Measurements from ENCODE around the gene FAM170B. TPM values are rescaled to one million over a fixed set of nuclear protein-coding genes. Genes with fewer than 3 reads are reported as not detected.

The FAM170B gene
- total and polyA plus RNA-seq, 10 donors, result 0.05 to 0.06 TPM; not detected in 8

DNA sequence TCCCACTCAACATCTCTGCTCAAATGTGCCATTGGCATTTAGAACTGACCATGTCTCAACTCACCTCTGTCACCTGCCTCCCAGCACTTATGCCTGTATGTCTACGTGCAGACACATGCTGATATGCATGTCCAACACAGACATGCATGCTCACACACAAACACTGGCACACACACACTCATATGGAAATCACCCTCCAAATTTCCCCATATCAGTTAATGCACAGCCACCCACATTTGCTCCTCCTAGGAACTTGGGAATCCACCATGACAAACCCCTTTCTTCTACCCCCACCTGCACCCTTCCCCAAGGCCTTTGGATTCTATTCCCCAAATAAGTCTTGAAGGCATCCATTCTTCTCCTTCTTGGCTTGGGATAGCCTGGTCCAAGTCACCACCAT is 4.4 kb downstream of the FAM170B start:
- H3K4me3 ChIP-seq, result no peak overlapping the region
- 86 to 93% (median 88%) methylated on average over 1 of the region's 1 CpG for WGBS, 5 donors
- intact Hi-C loops (cut with DNase I; ENCODE audit: low total_unique reads), result no loop called here
- no peak for DNase-seq
- no peak overlapping the region for H3K27ac ChIP-seq
- H3K27me3 ChIP-seq (replicated peaks in 1 of 7), result peaks cover 0 to 17% (median 0%) of the 10 kb centered on the region in 7 donors
- TF ChIP-seq POLR2AphosphoS5 (IDR thresholded peaks at IDR 0.05) (no peak), POLR2A (IDR thresholded peaks at IDR 0.05) (no peak)
- TF ChIP-seq, protein P1, sequence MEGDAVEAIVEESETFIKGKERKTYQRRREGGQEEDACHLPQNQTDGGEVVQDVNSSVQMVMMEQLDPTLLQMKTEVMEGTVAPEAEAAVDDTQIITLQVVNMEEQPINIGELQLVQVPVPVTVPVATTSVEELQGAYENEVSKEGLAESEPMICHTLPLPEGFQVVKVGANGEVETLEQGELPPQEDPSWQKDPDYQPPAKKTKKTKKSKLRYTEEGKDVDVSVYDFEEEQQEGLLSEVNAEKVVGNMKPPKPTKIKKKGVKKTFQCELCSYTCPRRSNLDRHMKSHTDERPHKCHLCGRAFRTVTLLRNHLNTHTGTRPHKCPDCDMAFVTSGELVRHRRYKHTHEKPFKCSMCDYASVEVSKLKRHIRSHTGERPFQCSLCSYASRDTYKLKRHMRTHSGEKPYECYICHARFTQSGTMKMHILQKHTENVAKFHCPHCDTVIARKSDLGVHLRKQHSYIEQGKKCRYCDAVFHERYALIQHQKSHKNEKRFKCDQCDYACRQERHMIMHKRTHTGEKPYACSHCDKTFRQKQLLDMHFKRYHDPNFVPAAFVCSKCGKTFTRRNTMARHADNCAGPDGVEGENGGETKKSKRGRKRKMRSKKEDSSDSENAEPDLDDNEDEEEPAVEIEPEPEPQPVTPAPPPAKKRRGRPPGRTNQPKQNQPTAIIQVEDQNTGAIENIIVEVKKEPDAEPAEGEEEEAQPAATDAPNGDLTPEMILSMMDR (IDR thresholded peaks at IDR 0.05 in 8 of 11, conservative IDR thresholded peaks at IDR 0.05 in 3 of 11), result no peak
- no peaks in the 10 kb centered on the region for H3K36me3 ChIP-seq
- peaks cover 0 to under 1% (median 0%) of the 10 kb centered on the region in 6 donors for H3K4me1 ChIP-seq
- H3K9me3 ChIP-seq, result no peaks in the 10 kb centered on the region

DNA sequence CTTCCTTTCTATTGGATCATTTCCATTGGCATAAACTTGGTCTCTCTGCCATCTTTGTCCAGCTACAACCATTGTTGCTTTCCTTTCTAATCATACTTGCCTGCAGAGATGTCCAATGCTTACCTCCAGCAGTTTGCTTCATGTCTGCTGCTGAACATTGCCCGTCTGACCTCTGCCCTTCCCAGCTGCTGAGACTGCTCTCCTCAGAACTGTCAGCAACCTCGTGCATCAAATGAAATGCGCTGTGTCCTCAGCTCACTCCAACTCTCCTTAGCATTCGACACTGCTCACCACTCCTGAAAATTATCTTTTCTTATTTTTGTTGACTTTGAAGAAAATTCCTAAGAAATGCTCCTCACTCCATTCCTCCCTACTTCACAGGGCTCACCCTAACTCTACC is 5.0 kb downstream of the FAM170B start:
- WGBS, 5 donors, result 80 to 87% (median 83%) methylated on average over 4 of the region's 4 CpGs
- Histone ChIP-seq H3K4me3 (no peak overlapping the region), H3K27ac (no peak overlapping the region), H3K27me3 (replicated peaks in 1 of 7) (peaks cover 0 to 16% (median 0%) of the 10 kb centered on the region in 7 donors), H3K36me3 (no peaks in the 10 kb centered on the region), H3K4me1 (no peaks in the 10 kb centered on the region), H3K9me3 (no peaks in the 10 kb centered on the region)
- intact Hi-C loops (cut with DNase I; ENCODE audit: low total_unique reads), result no loop called here
- TF ChIP-seq POLR2AphosphoS5 (IDR thresholded peaks at IDR 0.05) (no peak), POLR2A (IDR thresholded peaks at IDR 0.05) (no peak)
- TF ChIP-seq, protein P1 (IDR thresholded peaks at IDR 0.05 in 8 of 11, conservative IDR thresholded peaks at IDR 0.05 in 3 of 11), result no peak
- no peak for DNase-seq

DNA sequence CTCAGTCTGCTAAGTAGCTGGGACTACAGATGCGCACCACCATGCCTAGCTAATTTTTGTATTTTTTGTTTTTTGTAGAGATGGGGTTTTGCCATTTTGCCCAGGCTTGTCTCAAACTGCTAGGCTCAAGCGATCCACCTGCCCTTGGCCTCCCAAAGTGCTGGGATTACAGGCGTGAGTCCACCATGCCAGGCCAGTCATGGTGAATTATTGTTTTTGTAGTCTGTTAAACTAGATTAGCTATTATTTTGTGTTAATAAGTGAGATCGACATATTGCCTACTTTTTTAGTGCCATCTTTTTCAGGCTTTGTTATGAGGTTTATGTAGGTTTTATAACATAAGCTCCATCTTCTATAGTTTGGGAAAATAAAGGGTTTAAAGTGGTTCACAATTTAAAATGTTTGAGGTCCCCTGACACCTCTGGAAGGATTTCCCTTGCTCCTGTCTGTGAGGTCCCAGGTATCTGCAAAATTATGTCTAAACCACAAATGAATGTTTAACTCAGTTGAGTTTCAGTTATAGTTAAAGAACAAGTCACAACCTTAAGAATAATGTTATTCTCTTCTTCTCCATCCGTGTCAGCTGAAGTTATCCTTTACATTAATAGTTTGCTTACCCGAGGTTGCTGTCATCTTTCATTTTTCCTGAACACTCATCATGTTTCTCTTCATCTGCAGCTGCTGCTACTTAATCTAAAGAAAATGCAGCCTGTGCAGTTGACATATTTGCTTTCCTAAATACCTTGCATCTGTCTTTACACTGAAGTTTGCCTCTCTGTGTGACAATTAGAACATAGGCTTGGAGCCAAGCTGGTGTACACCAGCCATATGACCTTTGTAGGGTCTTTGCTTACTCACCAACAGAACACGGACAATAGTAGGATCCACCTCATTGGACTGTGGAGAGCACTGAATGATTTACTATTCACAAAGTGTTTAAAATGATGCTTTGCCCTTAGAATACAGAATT is 9.6 kb downstream of the FAM170B start:
- Histone ChIP-seq H3K9me3 (no peaks in the 10 kb centered on the region), H3K36me3 (no peaks in the 10 kb centered on the region), H3K27ac (no peak overlapping the region), H3K4me3 (no peak overlapping the region), H3K27me3 (replicated peaks in 1 of 7) (no peaks in the 10 kb centered on the region), H3K4me1 (no peaks in the 10 kb centered on the region)
- TF ChIP-seq POLR2A (IDR thresholded peaks at IDR 0.05), result no peak
- TF ChIP-seq POLR2AphosphoS5 (IDR thresholded peaks at IDR 0.05), result no peak
- intact Hi-C loops (cut with DNase I; ENCODE audit: low total_unique reads), result no loop called here
- 87 to 91% (median 90%) methylated on average over 7 of the region's 7 CpGs for WGBS, 5 donors
- DNase-seq, result no peak

DNA sequence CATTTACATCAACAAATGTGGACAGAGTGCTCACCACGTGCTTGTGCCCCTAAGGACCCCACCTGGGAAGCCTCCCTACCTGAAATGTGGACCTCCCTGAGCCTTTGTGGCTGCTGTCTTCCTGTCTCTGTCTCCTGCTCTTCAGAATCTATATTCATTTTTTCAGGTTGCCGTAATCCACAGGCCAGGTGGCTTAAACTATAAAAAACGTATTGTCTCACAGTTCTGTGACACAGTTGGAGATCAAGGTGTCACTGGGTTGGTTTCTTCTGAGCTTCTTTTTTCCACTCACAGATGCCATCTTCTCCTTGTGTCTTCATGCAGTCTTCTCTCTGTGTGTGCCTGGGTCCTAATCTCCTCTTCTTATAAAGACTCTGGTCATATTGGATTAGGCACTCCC is 12.9 kb downstream of the FAM170B start:
- no peaks in the 10 kb centered on the region for H3K4me1 ChIP-seq
- intact Hi-C loops (cut with DNase I; ENCODE audit: low total_unique reads), result no loop called here
- no peaks in the 10 kb centered on the region for H3K36me3 ChIP-seq
- H3K4me3 ChIP-seq, result no peak overlapping the region
- 70 to 85% (median 75%) methylated on average over 3 of the region's 3 CpGs for WGBS, 5 donors
- no peak for DNase-seq
- H3K27ac ChIP-seq, result no peak overlapping the region
- TF ChIP-seq POLR2AphosphoS5 (IDR thresholded peaks at IDR 0.05) (no peak), POLR2A (IDR thresholded peaks at IDR 0.05) (no peak)
- TF ChIP-seq, protein P1 (IDR thresholded peaks at IDR 0.05 in 8 of 11, conservative IDR thresholded peaks at IDR 0.05 in 3 of 11), result no peak
- H3K27me3 ChIP-seq (replicated peaks in 1 of 7), result peaks cover 0 to 14% (median 3%) of the 10 kb centered on the region in 7 donors
- H3K9me3 ChIP-seq, result no peaks in the 10 kb centered on the region
